RPMI7951 (cell line): ENCODE data around the gene AKT1. TPM values are rescaled to one million over a fixed set of nuclear protein-coding genes. Genes with fewer than 3 reads are reported as not detected.
A peak's percentile ranks its signal among the peaks of the same experiment; 100 is the strongest.
"Not testable (repeated sequence)": the region's sequence is repeated elsewhere in the genome, so short reads cannot be mapped to it uniquely, and the experiment has no call there.

ENCODE experiments used
- DNase-seq: peaks from one replicate; pipeline ENCODE4 v3.0.0-alpha.2; 2012; ENCODE audit warnings: low read depth
- total RNA-seq: library from RNA; depleted of rRNA; stranded (reverse); fragments of >200 nt; shearing (Covaris generic); gene quantifications from 2 replicates; pipeline ENCODE4 v1.2.3, GENCODE V29; 2014; rRNA removed

Gene AKT1
- total RNA-seq = 78.0 and 81.5 TPM in 2 replicates

DNA sequence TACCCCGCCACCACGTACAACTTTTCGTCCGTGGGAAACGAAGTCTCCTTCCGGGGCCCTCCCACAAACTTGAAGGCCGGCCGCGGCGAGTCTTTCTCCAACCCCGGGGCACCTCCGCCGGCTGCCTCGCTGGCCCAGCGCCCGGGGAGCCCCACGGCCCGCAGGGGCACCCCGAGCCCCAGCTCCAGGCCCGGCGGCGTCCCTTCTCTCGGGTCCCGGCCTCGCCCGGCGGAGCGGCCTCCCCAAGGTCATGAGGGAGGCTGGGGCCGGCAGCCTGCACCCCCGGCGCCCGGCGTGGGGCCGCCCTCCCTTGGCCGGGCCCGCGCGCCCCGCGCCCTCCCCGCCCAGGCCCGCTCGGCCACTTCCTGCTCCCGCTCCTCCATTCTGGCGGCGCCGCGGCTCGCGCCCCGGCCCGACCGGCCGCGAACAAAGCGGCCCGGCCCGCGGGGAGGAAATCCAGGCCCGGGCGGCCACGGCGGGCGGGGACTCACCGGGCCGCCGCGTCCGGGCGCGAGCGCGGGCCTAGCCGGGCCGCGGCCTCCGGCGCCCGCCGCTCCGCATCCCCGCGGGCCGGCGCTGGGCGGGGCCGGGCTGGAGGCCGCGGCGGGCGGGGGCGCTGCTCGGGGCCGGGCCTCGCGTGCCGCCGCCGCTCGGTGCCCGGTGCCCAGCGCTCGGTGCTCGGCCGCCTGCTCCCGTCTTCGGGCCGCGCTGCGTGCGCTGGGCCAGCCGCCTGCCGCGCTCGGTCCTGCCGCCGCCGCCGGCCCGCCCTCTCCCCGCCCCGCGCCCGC, at the start of gene AKT1:
AKT1 (minus strand) TSS at position 756 of the 788 bp plus-strand sequence. CDS start 3,105 bp downstream, outside the sequence.
- no peak for DNase-seq

DNA sequence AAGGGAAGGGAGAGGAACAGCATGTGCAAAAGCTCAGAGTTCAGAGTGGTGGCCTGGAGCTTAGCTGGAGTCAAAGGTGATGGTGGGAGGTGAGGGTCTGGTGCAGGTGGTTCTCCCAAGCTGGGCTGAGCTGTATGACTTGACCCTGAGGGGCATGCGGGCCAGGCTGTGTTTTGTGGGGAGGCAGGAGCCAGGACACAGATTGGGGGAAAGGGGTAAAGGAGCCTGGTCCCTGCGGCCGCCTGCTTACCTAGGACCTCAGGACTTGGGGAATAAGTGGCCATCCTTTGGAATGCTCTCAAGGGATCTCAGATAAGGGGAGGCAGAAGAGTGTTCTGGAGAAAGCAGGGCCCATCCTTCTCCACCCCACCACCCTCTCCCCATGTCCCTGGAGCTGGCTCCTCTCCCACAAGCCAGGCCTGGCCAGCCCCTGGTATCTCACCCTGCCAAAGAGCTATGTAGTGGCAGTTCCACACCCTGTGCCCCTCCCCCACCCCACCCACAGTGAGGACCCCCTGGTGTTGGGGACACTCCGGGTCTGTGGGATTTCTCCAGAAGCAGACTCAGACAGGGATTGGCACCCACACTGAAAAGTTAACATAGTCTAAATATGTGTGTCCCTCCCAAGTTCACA, 49.6 kb upstream of the AKT1 start:
- no peak for DNase-seq

DNA sequence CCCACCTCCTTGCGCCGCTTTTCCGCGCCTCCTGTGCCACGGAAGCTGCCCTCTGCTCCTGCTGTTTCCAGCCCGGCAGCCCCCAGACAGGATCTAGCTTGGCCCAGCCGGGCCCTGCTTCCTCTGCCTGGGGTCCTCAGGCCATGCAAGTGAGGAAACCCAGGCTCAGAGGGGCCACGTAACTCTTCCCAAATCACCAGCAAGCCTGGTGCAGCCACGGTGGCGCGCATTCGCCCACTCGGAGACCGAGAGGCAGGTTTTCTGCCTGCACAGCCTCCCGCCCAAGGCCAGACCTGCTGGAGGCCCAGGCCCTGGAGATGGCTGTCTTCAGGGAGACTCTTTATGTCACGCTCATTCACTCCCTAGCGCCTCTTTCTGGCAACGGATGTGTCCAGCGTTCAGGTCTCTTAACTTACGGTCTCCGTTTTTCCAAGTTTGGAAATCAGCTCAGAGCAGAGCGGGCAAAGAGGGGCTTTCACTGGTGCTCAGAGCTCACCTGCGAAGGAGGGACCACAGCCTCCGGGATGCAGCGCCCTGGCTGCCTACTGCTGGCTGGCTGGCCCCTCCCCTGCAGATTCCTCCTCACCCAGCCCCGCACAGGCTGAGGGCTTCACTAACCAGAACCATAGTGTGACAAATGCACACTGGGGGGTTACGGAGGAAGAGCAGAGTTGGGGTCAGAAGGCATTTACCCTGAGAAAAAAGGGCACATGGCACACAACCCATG, 48.9 kb upstream of the AKT1 start:
- no peak for DNase-seq

DNA sequence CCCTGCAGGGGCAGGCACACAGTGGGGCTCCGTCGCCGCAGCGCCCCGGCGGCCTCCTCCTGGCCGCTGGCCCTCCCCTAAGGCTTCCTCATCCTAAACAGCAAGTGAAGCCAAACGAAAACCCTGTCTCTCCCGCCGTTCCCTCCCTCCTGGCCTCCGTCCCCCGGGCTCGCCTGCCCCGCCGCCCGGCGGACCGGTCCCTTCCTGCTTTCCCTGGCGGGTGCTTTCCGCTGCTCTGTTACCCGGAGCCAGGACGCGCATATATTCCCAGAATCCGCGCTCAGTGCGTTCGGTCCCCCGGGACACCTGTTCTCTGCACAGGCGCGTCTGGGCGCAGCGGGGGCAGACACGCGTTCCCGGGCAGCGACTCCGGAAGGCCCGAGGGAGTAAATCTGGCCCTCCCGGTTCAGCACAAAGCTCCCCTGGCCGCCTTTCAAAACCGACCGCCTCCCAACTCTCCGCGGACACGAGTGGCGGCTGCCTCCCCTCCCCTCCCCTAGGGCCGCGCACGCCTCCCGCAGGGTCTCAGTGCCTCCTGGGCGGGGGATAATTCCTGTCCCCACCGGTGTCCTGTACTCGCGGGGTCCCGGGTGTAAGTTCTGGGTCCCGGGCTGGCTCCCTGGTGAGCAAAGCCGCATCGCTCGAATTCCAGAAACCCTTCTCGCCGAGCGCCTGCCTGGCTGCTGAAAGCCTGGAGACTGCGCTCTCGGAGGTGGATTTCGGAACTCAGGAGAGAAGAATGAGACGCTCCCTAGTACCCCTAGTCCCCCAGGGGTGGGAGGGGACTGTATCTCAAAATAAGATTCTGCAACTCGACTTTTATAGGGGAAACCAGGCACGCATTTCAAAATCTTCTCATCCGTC, 48.1 kb upstream of the AKT1 start:
- DNase-seq = no peak

DNA sequence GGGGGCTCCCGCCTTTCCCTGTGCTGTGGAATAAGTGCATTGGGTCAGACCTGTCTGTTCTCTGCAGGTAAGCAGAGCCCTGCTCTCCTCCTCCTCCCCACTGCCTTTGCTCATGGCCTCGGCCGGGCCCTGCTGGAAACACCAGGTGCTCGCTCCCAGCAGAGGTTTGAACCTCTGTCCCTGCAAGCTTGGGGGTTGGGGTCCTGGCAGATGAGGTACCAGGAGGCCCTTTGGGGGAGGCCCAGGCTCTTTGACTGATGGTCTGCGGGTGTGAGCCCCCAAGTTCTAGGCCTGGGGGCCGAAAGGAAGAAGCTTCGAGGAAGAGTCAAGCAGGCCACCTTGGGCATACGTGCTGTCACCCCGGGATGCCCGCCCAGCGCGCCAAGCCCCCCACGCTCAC, 47.5 kb upstream of the AKT1 start:
- DNase-seq = no peak

DNA sequence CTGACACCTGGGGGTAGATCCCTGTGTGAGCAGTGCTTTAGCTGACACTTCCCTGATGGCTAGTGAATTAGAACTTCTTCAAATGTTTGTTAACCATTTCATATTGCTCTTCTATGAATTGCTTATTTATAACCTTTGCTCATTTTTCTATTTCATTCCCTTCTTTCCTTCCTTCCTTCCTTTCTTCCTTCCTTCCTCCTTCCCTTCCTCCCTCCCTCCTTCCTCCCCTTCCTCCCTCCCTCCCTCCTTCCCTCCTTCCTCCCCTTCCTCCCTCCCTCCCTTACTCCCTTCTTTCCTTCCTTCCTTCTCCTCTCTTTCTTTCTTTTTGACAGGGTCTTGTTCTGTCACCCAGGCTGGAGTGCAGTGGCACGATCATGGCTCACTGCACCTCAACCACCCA, 46.2 kb upstream of the AKT1 start:
- DNase-seq = no peak

DNA sequence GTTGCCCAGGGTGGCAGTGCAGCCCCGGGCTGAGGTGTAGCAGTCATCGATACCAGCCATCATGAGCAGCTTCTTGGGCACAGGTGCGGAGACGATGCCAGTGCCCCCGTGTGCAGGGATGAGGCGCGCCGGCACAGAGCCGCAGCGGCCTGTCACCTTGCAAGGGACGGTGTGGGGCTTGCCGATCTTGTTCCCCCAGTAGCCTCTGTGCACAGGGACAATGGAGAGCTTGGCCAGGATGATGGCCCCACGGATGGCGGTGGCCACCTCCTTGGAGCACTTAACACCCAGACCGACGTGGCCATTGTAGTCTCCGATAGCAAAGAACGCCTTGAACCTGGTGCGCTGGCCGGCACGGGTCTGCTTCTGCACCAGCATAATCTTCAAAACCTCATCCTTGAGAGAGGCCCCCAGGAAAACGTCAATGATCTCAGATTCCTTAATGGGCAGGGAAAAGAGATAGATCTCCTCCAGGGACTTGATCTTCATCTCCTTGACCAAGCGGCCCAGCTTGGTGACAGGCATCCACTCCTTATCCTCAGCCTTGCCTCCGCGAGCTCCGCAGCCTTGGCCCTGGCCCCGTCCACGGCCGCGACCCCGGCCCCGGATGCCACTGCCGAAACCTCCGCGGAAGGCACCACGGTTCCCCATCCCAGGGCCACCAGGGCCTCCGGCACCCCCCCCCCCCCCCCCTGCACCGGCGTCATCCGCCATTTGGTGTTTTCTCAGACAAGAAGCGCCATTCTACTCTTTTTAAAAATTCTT, 40.8 kb upstream of the AKT1 start:
- not testable (repeated sequence) for DNase-seq

DNA sequence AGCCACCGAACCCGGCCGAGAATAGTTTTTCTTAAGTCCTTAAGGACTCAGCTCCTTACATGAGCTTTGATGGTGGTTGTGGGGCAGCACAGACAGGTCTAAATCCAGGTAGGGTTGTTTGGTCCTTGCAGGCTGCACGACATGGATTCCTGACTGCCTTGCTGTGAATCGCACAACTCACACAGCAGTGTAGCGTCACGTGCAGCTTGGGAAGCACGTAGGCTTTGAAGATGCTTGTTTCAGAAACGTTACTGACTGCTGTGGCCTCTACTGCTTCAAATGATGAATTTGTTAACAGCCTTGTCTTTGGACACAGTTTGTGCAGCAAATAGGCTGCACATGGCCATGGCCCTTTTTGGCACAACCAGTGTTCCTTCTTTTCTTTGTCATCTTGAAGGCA, 35.2 kb upstream of the AKT1 start:
- no peak for DNase-seq

DNA sequence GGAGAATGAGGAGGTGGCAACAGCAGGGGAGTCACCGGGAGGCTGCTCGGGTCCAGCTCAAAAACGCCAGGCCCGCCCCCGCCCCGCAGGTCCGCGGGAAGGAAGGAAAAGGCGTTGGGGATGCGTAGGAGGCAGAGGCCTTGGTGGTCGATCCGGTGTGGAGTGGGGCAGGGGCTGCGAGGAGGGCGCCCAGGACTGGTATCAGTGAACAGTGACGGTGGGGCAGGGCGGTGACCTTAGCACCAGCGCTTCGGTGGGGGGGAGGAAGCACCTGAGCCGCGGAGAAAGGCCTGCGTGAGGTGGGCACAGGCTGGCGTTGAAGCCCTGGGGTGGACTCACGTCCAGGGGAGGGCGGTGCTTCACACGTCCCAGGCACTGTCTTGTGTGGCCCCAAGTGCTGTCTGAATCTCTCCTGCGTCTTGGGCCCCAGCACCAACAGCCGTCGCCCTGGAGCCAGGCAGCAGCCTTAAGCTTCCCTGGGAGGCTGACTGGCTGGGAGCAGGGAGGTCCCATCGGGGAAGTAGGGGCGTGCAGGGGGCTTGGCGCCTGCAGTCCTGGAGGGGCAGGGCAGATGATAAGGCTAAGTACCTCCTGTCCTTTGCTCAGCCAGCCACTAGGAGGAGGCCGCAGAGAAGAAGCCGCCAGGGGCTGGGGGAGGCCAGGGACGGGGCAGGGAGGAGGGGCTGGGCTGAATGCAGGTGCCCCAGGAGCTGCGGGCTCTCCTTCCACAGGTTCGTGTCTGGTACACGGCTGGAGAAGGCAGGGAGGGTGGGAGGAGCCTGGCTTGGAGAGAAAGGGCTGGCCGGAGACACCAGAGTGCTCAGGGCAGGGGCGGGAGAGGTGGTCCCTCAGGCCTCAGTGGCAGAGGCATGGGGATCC, 31.9 kb upstream of the AKT1 start:
- DNase-seq = peak; percentile 45

DNA sequence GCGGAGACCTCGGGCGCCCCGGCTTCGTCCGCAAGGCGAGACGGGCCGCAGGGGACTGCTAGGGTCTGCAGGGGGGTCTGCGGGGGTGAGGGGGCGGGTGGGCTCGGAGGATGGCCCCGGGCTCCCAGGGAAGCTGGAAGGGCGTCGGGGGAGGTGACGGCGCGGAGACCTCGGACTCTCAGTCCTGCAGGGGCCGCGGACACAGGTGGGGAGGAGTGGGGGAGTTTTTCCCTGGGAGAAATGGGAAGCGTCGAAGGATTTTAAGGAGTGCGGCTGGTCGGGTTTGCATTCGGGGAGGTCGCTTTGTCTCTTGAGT, 31.3 kb upstream of the AKT1 start:
- no peak for DNase-seq

DNA sequence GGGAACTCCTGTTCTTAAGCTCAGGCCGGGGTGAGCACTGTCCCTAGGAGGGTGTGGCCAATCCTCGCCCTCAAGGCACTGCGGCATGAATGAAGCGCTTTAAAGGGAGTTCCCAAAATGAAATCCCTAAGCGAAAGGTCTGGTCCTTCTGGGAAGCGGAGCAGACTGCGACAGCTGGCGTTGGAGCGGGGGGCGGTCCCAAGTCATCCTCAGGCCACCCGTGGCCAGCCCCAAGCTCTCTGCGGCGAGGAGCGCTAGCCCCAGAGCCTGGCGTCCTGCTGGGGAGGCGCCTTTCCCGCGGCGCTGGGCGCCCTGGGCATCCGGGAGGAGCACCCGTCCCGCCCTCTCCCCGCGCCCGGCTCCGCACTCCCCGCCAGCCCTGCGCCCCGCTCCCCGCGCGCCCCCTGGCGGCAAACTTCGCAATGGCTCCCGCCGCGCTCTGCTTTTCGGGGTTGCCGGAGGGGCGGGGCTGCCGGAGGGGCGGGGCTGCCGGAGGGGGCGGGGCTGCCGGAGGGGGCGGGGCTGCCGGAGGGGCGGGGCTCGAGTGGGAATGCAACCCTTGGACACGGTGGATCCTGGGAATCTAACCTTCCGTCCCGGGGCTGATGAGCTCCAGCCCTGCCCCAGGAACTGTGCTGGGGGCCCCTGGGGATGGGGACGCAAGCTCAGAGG, 30.8 kb upstream of the AKT1 start:
- peak; percentile 82 for DNase-seq

DNA sequence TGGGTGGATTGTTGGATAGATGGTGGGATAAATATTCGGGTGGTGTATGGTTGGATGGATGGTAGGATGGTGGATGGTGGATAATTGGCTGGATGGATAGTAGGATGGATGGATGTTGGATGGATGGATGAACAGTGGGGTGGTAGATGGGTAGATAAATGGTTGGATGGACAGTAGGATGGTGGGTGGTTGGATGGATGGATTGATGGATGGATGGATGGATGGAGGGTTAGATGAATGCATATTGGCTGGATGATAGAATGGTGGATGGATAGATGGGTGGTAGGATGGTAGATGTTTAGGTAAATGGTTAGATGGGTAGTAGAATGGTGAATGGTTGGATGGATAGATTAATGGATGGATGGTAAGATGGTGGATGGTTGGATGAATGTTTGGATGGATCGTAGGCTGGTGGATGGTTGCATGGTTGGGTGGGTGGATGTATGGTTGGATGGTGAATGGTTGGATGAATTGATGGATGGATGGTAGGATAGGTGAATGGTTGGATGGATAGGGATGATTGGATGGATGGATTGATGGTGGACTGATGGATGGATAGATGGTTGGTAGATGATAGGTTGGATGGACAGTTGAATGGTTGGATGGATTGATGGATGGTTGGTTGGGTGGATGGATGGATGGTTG, 28.9 kb upstream of the AKT1 start:
- no peak for DNase-seq

DNA sequence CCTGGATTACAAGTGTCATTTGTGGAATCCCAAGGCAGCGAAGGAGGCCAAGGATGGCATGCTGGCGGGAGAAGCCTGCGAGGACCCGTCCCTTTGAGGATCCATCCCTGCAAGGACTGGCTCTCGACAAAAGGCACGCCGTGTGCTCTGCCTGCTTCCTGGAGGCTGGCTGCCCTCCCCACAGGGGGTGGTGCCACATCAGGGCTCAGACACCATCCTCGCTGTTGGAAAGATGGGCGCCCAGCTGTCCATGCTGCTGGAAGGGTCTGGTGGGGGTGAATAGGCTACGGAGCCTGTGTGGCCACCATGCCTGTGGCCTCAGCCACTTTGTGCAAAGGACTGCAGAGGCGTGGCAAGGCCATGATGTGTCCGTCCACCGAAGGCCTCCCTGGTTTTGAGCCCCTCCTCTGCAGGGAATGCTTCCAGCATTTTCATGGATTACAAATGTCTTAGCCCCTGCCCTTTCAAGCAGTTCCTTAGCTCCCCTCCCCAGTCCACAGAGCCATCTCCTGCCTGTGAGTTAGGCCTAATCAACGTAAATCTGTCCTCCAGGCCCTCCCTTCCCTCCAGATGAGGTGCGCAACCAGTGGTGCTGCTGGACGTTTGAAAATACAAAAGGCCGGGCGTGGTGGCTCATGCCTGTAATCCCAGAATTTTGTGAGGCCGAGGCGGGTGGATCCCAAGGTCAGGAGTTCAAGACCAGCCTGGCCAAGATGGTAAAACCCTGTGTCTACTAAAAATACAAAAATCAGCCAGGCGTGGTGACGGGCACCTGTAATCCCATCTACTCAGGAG, 27.5 kb upstream of the AKT1 start:
- DNase-seq = no peak

DNA sequence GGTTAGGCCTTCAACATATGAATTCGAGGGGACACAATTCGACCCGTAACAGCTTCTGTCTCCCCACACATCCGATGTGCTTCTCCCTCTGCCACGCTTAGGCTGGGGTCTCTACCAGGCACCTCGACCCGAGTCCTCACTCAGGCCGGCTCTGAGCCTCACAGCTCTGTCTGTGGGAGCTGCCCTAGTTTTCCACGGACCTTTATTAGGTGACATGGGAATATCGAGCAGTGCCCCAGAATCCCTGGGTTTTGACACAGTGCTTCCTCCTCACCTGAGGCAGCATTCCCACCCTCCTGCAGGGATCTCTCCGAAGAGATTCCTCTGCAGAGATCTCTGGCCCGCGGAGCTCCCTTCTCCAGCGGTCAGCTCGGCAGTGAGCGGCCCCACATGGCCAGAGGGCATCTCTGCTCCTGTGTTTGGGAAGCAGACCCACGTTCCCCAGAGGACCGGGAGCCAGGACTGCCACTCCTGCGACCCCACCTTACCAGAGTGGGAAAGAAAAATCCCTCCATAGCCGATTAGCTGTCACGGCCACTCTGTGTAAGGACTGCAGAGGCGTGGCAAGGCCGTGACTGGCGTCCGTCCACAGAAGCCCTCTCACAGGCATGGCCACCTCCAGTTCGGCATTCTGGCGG, 26.5 kb upstream of the AKT1 start:
- no peak for DNase-seq

DNA sequence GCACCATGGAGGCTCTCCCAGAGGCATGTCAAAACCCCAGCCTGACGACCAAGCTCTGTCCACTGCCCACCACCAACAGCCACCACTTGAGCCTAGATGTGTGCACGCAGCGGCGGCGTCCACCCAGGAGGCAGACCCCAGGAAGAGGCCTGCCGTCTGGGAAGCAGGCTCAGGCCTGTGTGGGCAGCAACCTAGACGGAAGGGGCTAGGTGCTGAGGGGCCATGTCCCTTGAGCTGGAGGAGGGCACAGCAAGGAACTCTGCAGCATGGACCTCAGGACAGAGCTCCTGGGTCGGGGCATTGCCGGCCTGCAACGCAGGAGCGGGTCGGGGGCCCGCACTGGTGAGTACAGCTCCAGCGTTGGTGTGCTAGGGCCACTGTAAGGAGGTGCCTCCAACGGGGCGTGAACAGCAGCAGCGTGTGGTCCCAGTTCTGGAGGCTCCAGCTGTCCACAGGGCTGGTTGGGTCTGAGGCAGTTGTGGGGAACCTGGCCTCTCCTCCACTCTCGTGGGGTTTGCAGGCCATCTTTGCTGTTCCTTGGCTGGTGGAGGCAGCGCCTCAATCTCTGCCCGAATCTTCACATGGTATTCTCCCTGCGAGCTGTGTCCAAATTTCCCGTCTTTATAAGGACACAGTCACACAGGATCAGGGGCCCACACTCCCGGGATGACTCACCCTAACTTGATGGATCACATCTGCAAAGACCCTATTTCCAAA, 25.8 kb upstream of the AKT1 start:
- DNase-seq = no peak

DNA sequence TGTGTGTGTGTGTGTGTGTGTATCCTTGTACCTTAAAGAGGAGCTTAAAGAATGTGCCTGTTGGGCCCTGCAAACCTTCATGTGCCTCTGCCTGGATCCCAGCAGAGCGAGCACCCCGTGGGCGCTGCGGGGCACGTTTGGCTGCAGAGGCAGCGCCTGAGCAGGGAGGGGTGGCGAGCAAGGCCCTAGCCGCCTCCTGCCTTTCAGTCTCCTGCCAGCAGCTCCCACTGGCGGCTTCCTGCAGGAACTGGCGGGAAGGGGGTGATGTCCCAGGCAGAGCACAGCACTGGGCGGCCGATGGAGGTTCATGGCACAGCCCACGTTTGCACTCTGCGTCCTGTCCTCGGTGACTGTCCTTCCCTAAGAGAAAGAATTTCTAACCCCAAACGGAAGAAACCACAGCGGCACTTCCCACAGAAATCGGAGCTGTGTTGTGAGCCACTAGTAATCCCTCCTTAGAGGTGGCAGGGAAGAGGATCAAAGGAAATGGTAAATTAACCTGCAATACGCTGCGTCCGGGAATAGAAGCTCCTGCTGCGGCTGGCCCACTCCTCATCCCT, 25.2 kb upstream of the AKT1 start:
- peak; percentile 64 for DNase-seq

DNA sequence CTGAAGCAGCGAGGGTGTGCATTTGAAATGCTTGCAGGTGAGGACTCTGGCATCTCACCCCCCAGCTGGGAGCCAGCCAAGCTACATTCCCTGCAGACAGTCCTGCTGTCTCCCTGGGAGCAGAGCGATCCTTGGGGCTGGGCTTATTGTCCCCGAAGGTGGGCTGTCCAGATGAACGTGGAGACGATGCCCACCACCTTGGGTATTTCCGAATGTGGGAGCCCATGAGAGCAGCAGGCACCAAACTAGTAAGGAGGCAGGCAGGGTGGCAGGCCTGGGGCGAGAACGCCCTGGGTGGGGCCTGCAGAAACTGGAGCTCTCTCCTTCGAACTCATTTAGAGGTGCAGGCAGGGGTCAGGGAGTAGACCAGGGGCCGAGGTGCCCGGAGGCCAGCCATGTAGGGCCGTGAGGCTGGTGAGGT, 23.8 kb upstream of the AKT1 start:
- DNase-seq = no peak
